IPS-18a (cell line): ENCODE results near the gene TARP.

ENCODE experiments used
- H3K27ac ChIP-seq: one replicate; pipeline ENCODE4 v1.5.1; 2013; ENCODE audit warnings: low read length
- H3K27me3 ChIP-seq: one replicate; pipeline ENCODE4 v1.6.1; 2013; ENCODE audit warnings: mild to moderate bottlenecking, low read length; ENCODE audit not compliant: control insufficient read depth, insufficient read depth
- H3K36me3 ChIP-seq: one replicate; pipeline ENCODE4 v1.6.1; 2013; ENCODE audit warnings: low read depth, low read length; ENCODE audit not compliant: control insufficient read depth
- H3K4me1 ChIP-seq: one replicate; pipeline ENCODE4 v1.6.1; 2013; ENCODE audit warnings: low read depth, low read length; ENCODE audit not compliant: control insufficient read depth
- H3K4me3 ChIP-seq: one replicate; pipeline ENCODE4 v1.5.1; 2013; ENCODE audit warnings: low read length
- H3K9ac ChIP-seq: one replicate; pipeline ENCODE4 v1.6.1; 2013; ENCODE audit warnings: mild to moderate bottlenecking, low read length, moderate library complexity
- H3K9me3 ChIP-seq: one replicate; pipeline ENCODE4 v1.6.1; 2013; ENCODE audit warnings: low read depth, low read length; ENCODE audit not compliant: control insufficient read depth

TARP gene

GRCh38 chr7:38315410-38315809 lies 42.0 kb upstream of the TARP start:
- no peak overlapping the region for H3K9ac ChIP-seq
- peaks cover 9% of the 10 kb centered on the region for H3K4me1 ChIP-seq
- no peaks in the 10 kb centered on the region for H3K27me3 ChIP-seq
- no peak overlapping the region for H3K4me3 ChIP-seq
- H3K27ac ChIP-seq: no peak overlapping the region
- no peaks in the 10 kb centered on the region for H3K36me3 ChIP-seq
- H3K9me3 ChIP-seq: no peaks in the 10 kb centered on the region

GRCh38 chr7:38312821-38313220 lies 39.4 kb upstream of the TARP start:
- Histone ChIP-seq H3K27me3 (no peaks in the 10 kb centered on the region), H3K4me3 (no peak overlapping the region), H3K36me3 (no peaks in the 10 kb centered on the region), H3K9me3 (no peaks in the 10 kb centered on the region), H3K9ac (no peak overlapping the region), H3K27ac (no peak overlapping the region), H3K4me1 (no peaks in the 10 kb centered on the region)

GRCh38 chr7:38311329-38311937 lies 38.0 kb upstream of the TARP start:
- no peaks in the 10 kb centered on the region for H3K36me3 ChIP-seq
- H3K9me3 ChIP-seq: no peaks in the 10 kb centered on the region
- H3K9ac ChIP-seq: no peak overlapping the region
- H3K4me3 ChIP-seq: no peak overlapping the region
- no peaks in the 10 kb centered on the region for H3K27me3 ChIP-seq
- no peak overlapping the region for H3K27ac ChIP-seq
- no peaks in the 10 kb centered on the region for H3K4me1 ChIP-seq

GRCh38 chr7:38310591-38311101 lies 37.2 kb upstream of the TARP start:
- Histone ChIP-seq H3K4me3 (no peak overlapping the region), H3K27ac (no peak overlapping the region), H3K27me3 (no peaks in the 10 kb centered on the region), H3K36me3 (no peaks in the 10 kb centered on the region), H3K4me1 (no peaks in the 10 kb centered on the region), H3K9me3 (no peaks in the 10 kb centered on the region), H3K9ac (no peak overlapping the region)

- Histone ChIP-seq H3K9me3 (no peaks in the 10 kb centered on the region), H3K27me3 (no peaks in the 10 kb centered on the region), H3K36me3 (no peaks in the 10 kb centered on the region), H3K4me1 (no peaks in the 10 kb centered on the region), H3K27ac (no peak overlapping the region), H3K9ac (no peak overlapping the region), H3K4me3 (no peak overlapping the region)
Observed at GRCh38 chr7:38309555-38309954, 36.1 kb upstream of the TARP start.

GRCh38 chr7:38308140-38308539 lies 34.7 kb upstream of the TARP start:
- Histone ChIP-seq H3K4me1 (no peaks in the 10 kb centered on the region), H3K27ac (no peak overlapping the region), H3K4me3 (no peak overlapping the region), H3K27me3 (no peaks in the 10 kb centered on the region), H3K36me3 (no peaks in the 10 kb centered on the region), H3K9me3 (no peaks in the 10 kb centered on the region), H3K9ac (no peak overlapping the region)

GRCh38 chr7:38307640-38308039 lies 34.2 kb upstream of the TARP start:
- Histone ChIP-seq H3K4me3 (no peak overlapping the region), H3K27me3 (no peaks in the 10 kb centered on the region), H3K9me3 (no peaks in the 10 kb centered on the region), H3K36me3 (no peaks in the 10 kb centered on the region), H3K4me1 (no peaks in the 10 kb centered on the region), H3K27ac (no peak overlapping the region), H3K9ac (no peak overlapping the region)

GRCh38 chr7:38306914-38307313 lies 33.5 kb upstream of the TARP start:
- Histone ChIP-seq H3K9ac (no peak overlapping the region), H3K4me1 (no peaks in the 10 kb centered on the region), H3K27me3 (no peaks in the 10 kb centered on the region)

GRCh38 chr7:38306171-38306570 lies 32.7 kb upstream of the TARP start:
- Histone ChIP-seq H3K27ac (no peak overlapping the region), H3K4me3 (no peak overlapping the region), H3K4me1 (no peaks in the 10 kb centered on the region), H3K9me3 (no peaks in the 10 kb centered on the region), H3K9ac (no peak overlapping the region), H3K36me3 (no peaks in the 10 kb centered on the region), H3K27me3 (no peaks in the 10 kb centered on the region)

More at GRCh38 chr7:38306914-38307313, 33.5 kb upstream of the TARP start:
- Histone ChIP-seq H3K36me3 (no peaks in the 10 kb centered on the region), H3K27ac (no peak overlapping the region), H3K4me3 (no peak overlapping the region), H3K9me3 (no peaks in the 10 kb centered on the region)

- Histone ChIP-seq H3K27me3 (no peaks in the 10 kb centered on the region), H3K27ac (no peak overlapping the region), H3K36me3 (no peaks in the 10 kb centered on the region), H3K4me1 (no peaks in the 10 kb centered on the region), H3K4me3 (no peak overlapping the region), H3K9me3 (no peaks in the 10 kb centered on the region), H3K9ac (no peak overlapping the region)
Observed at GRCh38 chr7:38303866-38304265, 30.4 kb upstream of the TARP start.

- Histone ChIP-seq H3K27me3 (no peaks in the 10 kb centered on the region), H3K4me3 (no peak overlapping the region), H3K36me3 (no peaks in the 10 kb centered on the region), H3K9me3 (no peaks in the 10 kb centered on the region), H3K9ac (no peak overlapping the region), H3K27ac (no peak overlapping the region), H3K4me1 (no peaks in the 10 kb centered on the region)
Observed at GRCh38 chr7:38300175-38300574, 26.7 kb upstream of the TARP start.

GRCh38 chr7:38299275-38299931 lies 26.0 kb upstream of the TARP start:
- no peak overlapping the region for H3K4me3 ChIP-seq
- H3K9me3 ChIP-seq: no peaks in the 10 kb centered on the region
- no peaks in the 10 kb centered on the region for H3K36me3 ChIP-seq
- no peaks in the 10 kb centered on the region for H3K27me3 ChIP-seq
- H3K4me1 ChIP-seq: no peaks in the 10 kb centered on the region
- H3K27ac ChIP-seq: no peak overlapping the region
- H3K9ac ChIP-seq: no peak overlapping the region
